ENCODE measurements around the gene ANO1.
A peak's percentile ranks its signal among the peaks of the same experiment; 100 is the strongest.

ANO1 gene

GRCh38 chr11:70182266-70182665, 104.1 kb downstream of the ANO1 start:
- no peak for TF ChIP-seq POLR2A (IDR thresholded peaks at IDR 0.05; ENCODE audit: low read depth, low read length)
- TF ChIP-seq SPI1 (IDR thresholded peaks at IDR 0.05; ENCODE audit: low read depth, low read length): no peak
- TF ChIP-seq TAF1 (IDR thresholded peaks at IDR 0.05; ENCODE audit: low read depth, low read length): no peak
- TF ChIP-seq POLR2AphosphoS5 (IDR thresholded peaks at IDR 0.05; ENCODE audit: low read depth, low read length): no peak
- TF ChIP-seq POU2F2 (IDR thresholded peaks at IDR 0.05; ENCODE audit: low read depth, low read length): no peak
- no peak for TF ChIP-seq PAX5 (IDR thresholded peaks at IDR 0.05; ENCODE audit: insufficient read depth, low read length, severe bottlenecking)
- FAIRE-seq: no peak
- DNase-seq (ENCODE audit: insufficient read length, low spot score): no peak

GRCh38 chr11:70183032-70183431, 104.9 kb downstream of the ANO1 start:
- DNase-seq (ENCODE audit: insufficient read length, low spot score): no peak
- no peak for FAIRE-seq
- no peak for TF ChIP-seq PAX5 (IDR thresholded peaks at IDR 0.05; ENCODE audit: insufficient read depth, low read length, severe bottlenecking)
- TF ChIP-seq POLR2A (IDR thresholded peaks at IDR 0.05; ENCODE audit: low read depth, low read length): no peak
- no peak for TF ChIP-seq POLR2AphosphoS5 (IDR thresholded peaks at IDR 0.05; ENCODE audit: low read depth, low read length)
- no peak for TF ChIP-seq POU2F2 (IDR thresholded peaks at IDR 0.05; ENCODE audit: low read depth, low read length)
- TF ChIP-seq TAF1 (IDR thresholded peaks at IDR 0.05; ENCODE audit: low read depth, low read length): no peak
- no peak for TF ChIP-seq SPI1 (IDR thresholded peaks at IDR 0.05; ENCODE audit: low read depth, low read length)

GRCh38 chr11:70183483-70184176, 105.5 kb downstream of the ANO1 start:
- no peak for TF ChIP-seq POLR2A (IDR thresholded peaks at IDR 0.05; ENCODE audit: low read depth, low read length)
- TF ChIP-seq POLR2AphosphoS5 (IDR thresholded peaks at IDR 0.05; ENCODE audit: low read depth, low read length): no peak
- no peak for TF ChIP-seq TAF1 (IDR thresholded peaks at IDR 0.05; ENCODE audit: low read depth, low read length)
- TF ChIP-seq SPI1 (IDR thresholded peaks at IDR 0.05; ENCODE audit: low read depth, low read length): no peak
- TF ChIP-seq PAX5 (IDR thresholded peaks at IDR 0.05; ENCODE audit: insufficient read depth, low read length, severe bottlenecking): no peak
- no peak for TF ChIP-seq POU2F2 (IDR thresholded peaks at IDR 0.05; ENCODE audit: low read depth, low read length)
- DNase-seq (ENCODE audit: insufficient read length, low spot score) (no peak), FAIRE-seq (no peak)

- DNase-seq (ENCODE audit: insufficient read length, low spot score) (no peak), FAIRE-seq (no peak)
- no peak for TF ChIP-seq POU2F2 (IDR thresholded peaks at IDR 0.05; ENCODE audit: low read depth, low read length)
- TF ChIP-seq SPI1 (IDR thresholded peaks at IDR 0.05; ENCODE audit: low read depth, low read length): no peak
- TF ChIP-seq PAX5 (IDR thresholded peaks at IDR 0.05; ENCODE audit: insufficient read depth, low read length, severe bottlenecking): no peak
- TF ChIP-seq POLR2A (IDR thresholded peaks at IDR 0.05; ENCODE audit: low read depth, low read length): no peak
- TF ChIP-seq TAF1 (IDR thresholded peaks at IDR 0.05; ENCODE audit: low read depth, low read length): no peak
- TF ChIP-seq POLR2AphosphoS5 (IDR thresholded peaks at IDR 0.05; ENCODE audit: low read depth, low read length): no peak
Observed at GRCh38 chr11:70184396-70184795, 106.3 kb downstream of the ANO1 start.

- DNase-seq (ENCODE audit: insufficient read length, low spot score) (no peak), FAIRE-seq (no peak)
Observed at GRCh38 chr11:70185348-70186055, 107.4 kb downstream of the ANO1 start.

GRCh38 chr11:70186420-70186819, 108.3 kb downstream of the ANO1 start:
- FAIRE-seq (no peak), DNase-seq (ENCODE audit: insufficient read length, low spot score) (no peak)
- no peak for TF ChIP-seq POLR2AphosphoS5 (IDR thresholded peaks at IDR 0.05; ENCODE audit: low read depth, low read length)
- no peak for TF ChIP-seq POLR2A (IDR thresholded peaks at IDR 0.05; ENCODE audit: low read depth, low read length)
- no peak for TF ChIP-seq POU2F2 (IDR thresholded peaks at IDR 0.05; ENCODE audit: low read depth, low read length)
- TF ChIP-seq PAX5 (IDR thresholded peaks at IDR 0.05; ENCODE audit: insufficient read depth, low read length, severe bottlenecking): no peak
- TF ChIP-seq SPI1 (IDR thresholded peaks at IDR 0.05; ENCODE audit: low read depth, low read length): no peak
- no peak for TF ChIP-seq TAF1 (IDR thresholded peaks at IDR 0.05; ENCODE audit: low read depth, low read length)

More at GRCh38 chr11:70185348-70186055, 107.4 kb downstream of the ANO1 start:
- TF ChIP-seq SPI1 (IDR thresholded peaks at IDR 0.05; ENCODE audit: low read depth, low read length) (no peak), POU2F2 (IDR thresholded peaks at IDR 0.05; ENCODE audit: low read depth, low read length) (no peak), POLR2AphosphoS5 (IDR thresholded peaks at IDR 0.05; ENCODE audit: low read depth, low read length) (no peak), PAX5 (IDR thresholded peaks at IDR 0.05; ENCODE audit: insufficient read depth, low read length, severe bottlenecking) (no peak), POLR2A (IDR thresholded peaks at IDR 0.05; ENCODE audit: low read depth, low read length) (no peak), TAF1 (IDR thresholded peaks at IDR 0.05; ENCODE audit: low read depth, low read length) (no peak)

- DNase-seq (ENCODE audit: insufficient read length, low spot score): no peak
- FAIRE-seq: no peak
- no peak for TF ChIP-seq POLR2A (IDR thresholded peaks at IDR 0.05; ENCODE audit: low read depth, low read length)
- no peak for TF ChIP-seq SPI1 (IDR thresholded peaks at IDR 0.05; ENCODE audit: low read depth, low read length)
- TF ChIP-seq POU2F2 (IDR thresholded peaks at IDR 0.05; ENCODE audit: low read depth, low read length): no peak
- TF ChIP-seq PAX5 (IDR thresholded peaks at IDR 0.05; ENCODE audit: insufficient read depth, low read length, severe bottlenecking): no peak
- no peak for TF ChIP-seq POLR2AphosphoS5 (IDR thresholded peaks at IDR 0.05; ENCODE audit: low read depth, low read length)
- no peak for TF ChIP-seq TAF1 (IDR thresholded peaks at IDR 0.05; ENCODE audit: low read depth, low read length)
Observed at GRCh38 chr11:70186936-70187335, 108.8 kb downstream of the ANO1 start.

GRCh38 chr11:70187771-70188170, 109.7 kb downstream of the ANO1 start:
- FAIRE-seq (no peak), DNase-seq (ENCODE audit: insufficient read length, low spot score) (no peak)
- TF ChIP-seq PAX5 (IDR thresholded peaks at IDR 0.05; ENCODE audit: insufficient read depth, low read length, severe bottlenecking) (no peak), SPI1 (IDR thresholded peaks at IDR 0.05; ENCODE audit: low read depth, low read length) (no peak), POLR2A (IDR thresholded peaks at IDR 0.05; ENCODE audit: low read depth, low read length) (no peak), POU2F2 (IDR thresholded peaks at IDR 0.05; ENCODE audit: low read depth, low read length) (no peak), POLR2AphosphoS5 (IDR thresholded peaks at IDR 0.05; ENCODE audit: low read depth, low read length) (no peak), TAF1 (IDR thresholded peaks at IDR 0.05; ENCODE audit: low read depth, low read length) (no peak)

- TF ChIP-seq PAX5 (IDR thresholded peaks at IDR 0.05; ENCODE audit: insufficient read depth, low read length, severe bottlenecking): no peak
- TF ChIP-seq POLR2A (IDR thresholded peaks at IDR 0.05; ENCODE audit: low read depth, low read length): no peak
- TF ChIP-seq TAF1 (IDR thresholded peaks at IDR 0.05; ENCODE audit: low read depth, low read length): no peak
- no peak for TF ChIP-seq SPI1 (IDR thresholded peaks at IDR 0.05; ENCODE audit: low read depth, low read length)
- no peak for TF ChIP-seq POU2F2 (IDR thresholded peaks at IDR 0.05; ENCODE audit: low read depth, low read length)
- TF ChIP-seq POLR2AphosphoS5 (IDR thresholded peaks at IDR 0.05; ENCODE audit: low read depth, low read length): no peak
- DNase-seq (ENCODE audit: insufficient read length, low spot score) (no peak), FAIRE-seq (peak; percentile 54)
Observed at GRCh38 chr11:70189622-70190021, 111.5 kb downstream of the ANO1 start.

Data from GM12891 (cell line).